Astrocyte (in vitro differentiated cells and primary cell): ENCODE measurements around the gene C16orf95. TPM values are rescaled to one million over a fixed set of nuclear protein-coding genes. Genes with fewer than 3 reads are reported as not detected.

Experiments
- DNase-seq: peaks from one replicate; pipeline ENCODE4 v3.0.0-alpha.2; 2010; ENCODE audit warnings: low read depth
- FAIRE-seq: peaks from 2 replicates; lab custom pipeline; 2011; peaks lifted over from hg19 to GRCh38; lab: Jason Lieb, UNC
- H2AFZ ChIP-seq: 2 replicates; pipeline ENCODE4 v1.6.0; 2012; ENCODE audit warnings: low read depth, low read length, inconsistent platforms
- H3K27ac ChIP-seq: 2 replicates; pipeline ENCODE4 v1.5.1; 2011; ENCODE audit warnings: low read depth, low read length, inconsistent platforms
- H3K27me3 ChIP-seq: 2 replicates; pipeline ENCODE4 v1.6.0; 2011; ENCODE audit warnings: low read length, inconsistent platforms; ENCODE audit not compliant: insufficient read depth
- H3K36me3 ChIP-seq: 2 replicates; pipeline ENCODE4 v1.5.1; 2011; ENCODE audit warnings: low read length, inconsistent platforms; ENCODE audit not compliant: insufficient read depth
- H3K4me1 ChIP-seq: 2 replicates; pipeline ENCODE4 v1.5.1; 2011; ENCODE audit warnings: low read length, inconsistent platforms; ENCODE audit not compliant: insufficient read depth
- H3K4me2 ChIP-seq: 2 replicates; pipeline ENCODE4 v1.6.0; 2012; ENCODE audit warnings: low read length, inconsistent platforms
- H3K4me3 ChIP-seq: 2 replicates; pipeline ENCODE4 v1.5.1; 2011; ENCODE audit warnings: low read depth, mild to moderate bottlenecking, low read length, inconsistent platforms; ENCODE audit not compliant: insufficient read depth
- H3K79me2 ChIP-seq: 2 replicates; pipeline ENCODE4 v1.6.0; 2012; ENCODE audit warnings: mild to moderate bottlenecking, low read length, inconsistent platforms; ENCODE audit not compliant: insufficient read depth
- H3K9ac ChIP-seq: 2 replicates; pipeline ENCODE4 v1.6.0; 2012; ENCODE audit warnings: mild to moderate bottlenecking, low read length, inconsistent platforms
- H3K9me3 ChIP-seq: 2 replicates; pipeline ENCODE4 v1.5.1; 2012; ENCODE audit warnings: low read depth, mild to moderate bottlenecking, low read length, inconsistent platforms; ENCODE audit not compliant: insufficient read depth
- H4K20me1 ChIP-seq: 2 replicates; pipeline ENCODE4 v1.6.0; 2012; ENCODE audit warnings: low read length, inconsistent platforms; ENCODE audit not compliant: insufficient read depth
- H3K27ac Mint-ChIP-seq: one replicate; pipeline ENCODE4 v1.8.0; 2021; ENCODE audit warnings: mild to moderate bottlenecking, mixed read lengths; ENCODE audit not compliant: unreplicated experiment
- H3K27me3 Mint-ChIP-seq: one replicate; pipeline ENCODE4 v1.8.0; 2021; ENCODE audit warnings: low read depth, mixed read lengths; ENCODE audit not compliant: unreplicated experiment
- H3K36me3 Mint-ChIP-seq: one replicate; pipeline ENCODE4 v1.8.0; 2021; ENCODE audit warnings: low read depth, mixed read lengths; ENCODE audit not compliant: unreplicated experiment
- H3K4me1 Mint-ChIP-seq: one replicate; pipeline ENCODE4 v1.8.0; 2021; ENCODE audit warnings: low read depth, mixed read lengths; ENCODE audit not compliant: unreplicated experiment
- H3K4me3 Mint-ChIP-seq: one replicate; pipeline ENCODE4 v1.8.0; 2021; ENCODE audit warnings: mild to moderate bottlenecking, moderate library complexity, mixed read lengths; ENCODE audit not compliant: unreplicated experiment
- H3K9me3 Mint-ChIP-seq: one replicate; pipeline ENCODE4 v1.8.0; 2021; ENCODE audit warnings: mild to moderate bottlenecking, mixed read lengths; ENCODE audit not compliant: unreplicated experiment
- EZH2 ChIP-seq: IDR thresholded peaks from 2 replicates; pipeline ENCODE4 v1.6.1; 2012; ENCODE audit warnings: mild to moderate bottlenecking, low read length, inconsistent platforms; ENCODE audit not compliant: insufficient read depth
- total RNA-seq: library from RNA; stranded (reverse); gene quantifications from 2 replicates; pipeline ENCODE4 v1.2.1, GENCODE V29; 2021
- TF ChIP-seq, protein P1 (sequence below): IDR thresholded peaks from 2 replicates; pipeline ENCODE4 v1.5.1; 2011; ENCODE audit warnings: low read depth, mild to moderate bottlenecking, inconsistent platforms, low read length, moderate library complexity; ENCODE audit not compliant: insufficient read depth

The C16orf95 gene
- total RNA-seq, 1 donor from 2014 or later, result 3.3 TPM

DNA sequence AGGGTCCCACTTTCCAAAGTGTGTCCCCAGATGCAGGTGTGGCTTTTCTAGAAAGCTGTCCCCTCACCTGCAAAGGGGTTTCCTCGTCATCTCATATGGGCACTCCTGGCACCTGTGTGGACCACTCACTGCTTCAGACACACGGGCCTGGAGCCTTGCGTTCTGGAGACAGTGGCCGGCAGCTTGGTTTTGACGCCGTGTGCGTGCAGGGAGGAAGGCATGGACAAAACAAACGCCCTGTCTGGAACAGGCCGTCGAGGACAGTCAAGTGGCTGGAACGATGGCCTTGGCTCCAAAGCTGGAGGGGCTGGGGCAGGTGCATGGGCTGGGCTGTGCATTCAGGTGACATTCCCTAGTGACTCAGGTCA, 13.0 kb upstream of the C16orf95 start:
- Mint-ChIP-seq H3K27ac (no peak overlapping the region), H3K36me3 (peaks cover 17% of the 10 kb centered on the region), H3K4me3 (no peak overlapping the region), H3K9me3 (no peaks in the 10 kb centered on the region), H3K27me3 (no peaks in the 10 kb centered on the region), H3K4me1 (peaks cover 17% of the 10 kb centered on the region)
- peaks cover 2% of the 10 kb centered on the region for H3K4me1 ChIP-seq
- no peak overlapping the region for H3K27ac ChIP-seq
- FAIRE-seq, result no peak
- no peaks in the 10 kb centered on the region for H3K36me3 ChIP-seq
- H3K27me3 ChIP-seq, result no peaks in the 10 kb centered on the region
- TF ChIP-seq, protein P1, sequence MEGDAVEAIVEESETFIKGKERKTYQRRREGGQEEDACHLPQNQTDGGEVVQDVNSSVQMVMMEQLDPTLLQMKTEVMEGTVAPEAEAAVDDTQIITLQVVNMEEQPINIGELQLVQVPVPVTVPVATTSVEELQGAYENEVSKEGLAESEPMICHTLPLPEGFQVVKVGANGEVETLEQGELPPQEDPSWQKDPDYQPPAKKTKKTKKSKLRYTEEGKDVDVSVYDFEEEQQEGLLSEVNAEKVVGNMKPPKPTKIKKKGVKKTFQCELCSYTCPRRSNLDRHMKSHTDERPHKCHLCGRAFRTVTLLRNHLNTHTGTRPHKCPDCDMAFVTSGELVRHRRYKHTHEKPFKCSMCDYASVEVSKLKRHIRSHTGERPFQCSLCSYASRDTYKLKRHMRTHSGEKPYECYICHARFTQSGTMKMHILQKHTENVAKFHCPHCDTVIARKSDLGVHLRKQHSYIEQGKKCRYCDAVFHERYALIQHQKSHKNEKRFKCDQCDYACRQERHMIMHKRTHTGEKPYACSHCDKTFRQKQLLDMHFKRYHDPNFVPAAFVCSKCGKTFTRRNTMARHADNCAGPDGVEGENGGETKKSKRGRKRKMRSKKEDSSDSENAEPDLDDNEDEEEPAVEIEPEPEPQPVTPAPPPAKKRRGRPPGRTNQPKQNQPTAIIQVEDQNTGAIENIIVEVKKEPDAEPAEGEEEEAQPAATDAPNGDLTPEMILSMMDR, result no peak
- no peak for TF ChIP-seq EZH2
- H3K79me2 ChIP-seq, result peaks cover 2% of the 10 kb centered on the region
- DNase-seq, result no peak
- no peak overlapping the region for H3K4me3 ChIP-seq
- peaks cover 66% of the 10 kb centered on the region for H4K20me1 ChIP-seq
- no peak overlapping the region for H3K4me2 ChIP-seq
- no peaks in the 10 kb centered on the region for H3K9me3 ChIP-seq
- H3K9ac ChIP-seq, result no peak overlapping the region
- no peak overlapping the region for H2AFZ ChIP-seq

DNA sequence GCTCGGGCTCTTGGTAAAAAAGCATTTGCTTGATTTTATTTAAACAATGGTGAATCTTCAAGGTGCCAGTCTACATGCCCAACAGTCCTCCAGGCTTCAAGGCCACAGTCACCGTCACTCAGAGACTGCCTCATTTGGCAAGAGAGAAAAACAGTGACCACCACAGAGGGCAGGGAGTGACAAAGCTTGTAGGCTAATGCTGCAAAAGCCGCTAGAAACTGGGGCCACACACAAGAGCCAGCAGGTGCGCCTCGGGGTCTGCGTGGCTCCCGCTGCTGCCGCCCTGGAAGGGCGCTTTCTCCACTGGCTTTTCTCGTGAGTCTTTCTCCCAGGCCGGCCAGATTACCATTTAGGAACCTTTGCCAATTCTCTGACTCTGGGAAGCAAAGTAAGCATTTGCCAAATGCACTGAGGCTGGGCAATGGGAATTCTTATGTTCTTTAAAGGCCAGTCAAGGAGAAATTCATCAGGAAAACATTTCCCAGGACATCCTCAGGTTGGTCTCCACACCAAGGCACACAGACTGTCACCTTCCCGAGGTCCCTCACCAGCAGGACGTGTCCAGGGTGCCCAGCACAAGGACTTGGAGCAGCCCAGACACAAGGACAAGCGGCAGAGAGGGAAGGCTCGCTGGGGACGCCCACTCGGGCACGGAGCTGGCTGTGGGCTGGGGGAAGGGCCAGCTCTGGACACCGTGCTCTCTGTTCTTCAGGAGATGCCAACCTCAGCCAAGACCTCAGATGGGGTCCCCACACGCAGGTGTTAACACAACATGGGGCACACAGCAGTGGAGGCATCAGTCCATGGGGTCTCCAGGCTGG, 12.5 kb upstream of the C16orf95 start:
- no peak overlapping the region for H3K4me2 ChIP-seq
- H3K4me1 ChIP-seq, result peaks cover 6% of the 10 kb centered on the region
- H3K27me3 ChIP-seq, result no peaks in the 10 kb centered on the region
- Mint-ChIP-seq H3K4me1 (peaks cover 17% of the 10 kb centered on the region), H3K4me3 (no peak overlapping the region), H3K27me3 (no peaks in the 10 kb centered on the region), H3K27ac (no peak overlapping the region), H3K36me3 (peaks cover 15% of the 10 kb centered on the region), H3K9me3 (no peaks in the 10 kb centered on the region)
- H3K79me2 ChIP-seq, result peaks cover 2% of the 10 kb centered on the region
- FAIRE-seq (no peak), DNase-seq (no peak)
- no peak overlapping the region for H3K9ac ChIP-seq
- H3K36me3 ChIP-seq, result no peaks in the 10 kb centered on the region
- H4K20me1 ChIP-seq, result peaks cover 71% of the 10 kb centered on the region
- H3K4me3 ChIP-seq, result no peak overlapping the region
- H2AFZ ChIP-seq, result no peak overlapping the region
- no peaks in the 10 kb centered on the region for H3K9me3 ChIP-seq
- no peak overlapping the region for H3K27ac ChIP-seq
- TF ChIP-seq, protein P1, result no peak
- no peak for TF ChIP-seq EZH2

- Mint-ChIP-seq H3K9me3 (no peaks in the 10 kb centered on the region), H3K27me3 (no peaks in the 10 kb centered on the region), H3K36me3 (peaks cover 11% of the 10 kb centered on the region), H3K4me1 (peaks cover 20% of the 10 kb centered on the region), H3K27ac (no peak overlapping the region), H3K4me3 (no peak overlapping the region)
- Histone ChIP-seq H3K27ac (no peak overlapping the region), H3K4me2 (no peak overlapping the region), H3K27me3 (no peaks in the 10 kb centered on the region), H3K4me1 (peaks cover 6% of the 10 kb centered on the region), H3K79me2 (peaks cover 2% of the 10 kb centered on the region), H3K9ac (no peak overlapping the region), H3K4me3 (no peak overlapping the region), H2AFZ (no peak overlapping the region), H3K9me3 (no peaks in the 10 kb centered on the region), H3K36me3 (no peaks in the 10 kb centered on the region), H4K20me1 (peaks cover 74% of the 10 kb centered on the region)
- no peak for DNase-seq
- TF ChIP-seq EZH2, result no peak
- TF ChIP-seq, protein P1, result no peak
- FAIRE-seq, result no peak
Observed at GRCh38 chr16:87328846-87329245, 11.7 kb upstream of the C16orf95 start.
